Activated CD4-positive, alpha-beta T cell treated with anti-CD3 and anti-CD28 coated beads for 1 hour (primary cell): ENCODE results near the gene ARMH1.
"Not testable (repeated sequence)": the region's sequence is repeated elsewhere in the genome, so short reads cannot be mapped to it uniquely, and the experiment has no call there.

Experiments used
- DNase-seq: peaks from one replicate; pipeline ENCODE4 v3.0.0-alpha.2; 2020

Gene ARMH1

GRCh38 chr1:44696789-44697345 is 22.4 kb downstream of the ARMH1 start:
- DNase-seq: peak; percentile 19

DNA sequence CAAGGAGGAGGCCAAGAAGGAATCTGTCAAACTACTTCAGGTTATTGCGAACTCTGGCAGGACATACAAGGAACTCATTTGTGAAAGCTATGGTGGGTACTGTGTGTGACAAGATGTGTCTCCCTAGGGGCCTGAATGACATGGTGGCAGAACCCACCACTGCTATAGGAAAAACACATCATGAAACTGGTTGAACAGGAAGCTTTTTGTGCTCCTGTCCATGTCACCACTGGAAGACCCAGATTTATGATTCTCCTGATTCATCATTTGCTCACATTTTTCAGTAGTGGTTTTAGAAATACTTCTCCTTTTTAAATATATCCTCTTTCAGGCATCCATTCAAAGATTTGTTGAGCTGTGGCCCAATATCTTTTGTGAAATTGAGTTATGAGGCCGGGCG is 23.6 kb downstream of the ARMH1 start:
- no peak for DNase-seq

DNA sequence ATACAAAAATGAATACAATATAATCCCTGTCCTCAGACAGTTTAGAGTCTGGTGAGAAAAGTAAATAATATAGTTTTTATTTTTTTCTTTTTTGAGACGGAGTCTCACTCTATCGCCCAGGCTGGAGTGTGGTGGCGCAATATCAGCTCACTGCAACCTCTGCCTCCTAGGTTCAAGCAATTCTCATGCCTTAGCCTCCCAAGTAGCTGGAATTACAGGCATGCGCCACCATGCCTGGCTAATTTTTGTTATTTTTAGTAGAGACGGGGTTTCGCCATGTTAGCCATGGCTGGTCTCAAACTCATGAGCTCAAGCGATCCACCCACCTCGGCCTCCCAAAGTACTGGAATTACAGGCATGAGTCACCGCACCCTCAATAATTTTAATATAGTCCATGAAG is 24.9 kb downstream of the ARMH1 start:
- not testable (repeated sequence) for DNase-seq

DNA sequence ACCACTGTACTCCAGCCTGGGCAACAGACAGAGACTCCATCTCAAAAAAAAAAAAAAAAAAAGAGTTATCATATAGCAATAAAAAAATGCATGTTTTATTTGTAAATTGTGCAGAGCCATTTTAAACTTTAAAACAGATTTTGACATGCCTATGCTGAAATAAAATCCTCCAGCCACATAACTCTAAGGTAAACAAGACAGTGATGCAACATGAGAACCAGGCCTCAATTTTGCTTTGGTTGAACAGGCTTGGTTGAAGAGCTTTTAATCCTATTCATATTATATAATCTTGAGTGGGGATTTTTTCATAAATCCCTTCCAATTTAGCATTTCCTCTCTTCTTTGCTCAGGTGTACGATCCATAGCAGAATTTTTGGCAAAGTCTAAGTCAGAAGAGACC is 26.1 kb downstream of the ARMH1 start:
- no peak for DNase-seq

GRCh38 chr1:44701141-44701573 is 26.6 kb downstream of the ARMH1 start:
- no peak for DNase-seq

- no peak for DNase-seq
Observed at GRCh38 chr1:44705470-44705869, 31.0 kb downstream of the ARMH1 start.

DNA sequence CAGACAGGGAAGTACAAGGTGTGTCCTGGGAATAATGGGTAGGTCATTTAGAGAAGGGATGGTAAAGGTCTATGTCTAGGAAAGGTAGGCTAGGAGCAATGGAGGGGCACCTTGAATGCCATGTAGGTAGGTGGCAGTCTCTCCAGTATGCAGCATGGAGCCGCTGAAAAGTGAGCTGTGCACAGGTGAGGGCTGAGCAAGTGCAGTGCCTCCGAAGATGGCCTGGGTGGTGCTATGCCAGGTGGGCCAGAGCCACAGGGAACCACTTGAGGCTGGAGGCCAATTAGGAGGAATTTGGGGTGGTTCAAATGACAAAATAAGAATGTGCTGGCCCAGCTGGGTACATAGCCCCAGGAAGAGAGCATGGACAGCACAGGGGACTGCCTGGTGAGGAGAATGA is 31.4 kb downstream of the ARMH1 start:
- DNase-seq: no peak

DNA sequence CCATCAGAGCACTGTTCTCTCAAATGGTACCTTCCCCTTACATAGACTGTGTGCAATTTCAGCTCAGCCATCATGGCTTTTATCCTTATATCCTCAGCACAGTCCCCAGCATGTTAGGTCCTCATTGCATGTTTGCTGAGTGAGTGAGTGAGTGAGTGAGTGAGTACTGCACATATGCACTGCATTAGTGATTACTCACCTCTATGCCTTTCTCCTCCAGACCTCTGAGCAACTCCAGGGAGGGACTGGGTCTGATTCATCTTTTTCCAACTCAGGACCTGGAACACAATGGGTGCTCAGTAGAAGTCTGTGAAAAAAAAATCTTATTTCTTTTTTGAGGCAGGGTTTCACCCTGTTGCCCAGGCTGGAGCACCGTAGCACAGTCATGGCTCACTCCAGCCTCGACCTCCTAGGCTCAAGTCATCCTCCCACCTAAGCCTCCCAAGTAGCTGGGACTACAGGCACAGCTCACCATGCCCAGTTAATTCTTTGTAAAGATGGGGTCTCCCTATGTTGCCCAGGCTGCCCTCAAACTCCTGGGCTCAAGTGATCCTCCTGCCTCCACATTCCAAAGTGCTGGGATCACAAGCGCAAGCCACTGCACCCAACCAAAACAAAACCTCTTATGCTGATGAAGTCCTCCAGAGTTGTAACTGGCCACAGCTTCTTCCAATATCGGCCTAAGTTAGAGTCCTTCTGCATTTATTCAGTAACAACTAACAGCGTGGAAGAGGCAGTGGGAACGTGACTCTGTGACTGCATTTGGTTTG is 32.8 kb downstream of the ARMH1 start:
- no peak for DNase-seq

- DNase-seq: no peak
Observed at GRCh38 chr1:44707959-44708831, 33.7 kb downstream of the ARMH1 start.

DNA sequence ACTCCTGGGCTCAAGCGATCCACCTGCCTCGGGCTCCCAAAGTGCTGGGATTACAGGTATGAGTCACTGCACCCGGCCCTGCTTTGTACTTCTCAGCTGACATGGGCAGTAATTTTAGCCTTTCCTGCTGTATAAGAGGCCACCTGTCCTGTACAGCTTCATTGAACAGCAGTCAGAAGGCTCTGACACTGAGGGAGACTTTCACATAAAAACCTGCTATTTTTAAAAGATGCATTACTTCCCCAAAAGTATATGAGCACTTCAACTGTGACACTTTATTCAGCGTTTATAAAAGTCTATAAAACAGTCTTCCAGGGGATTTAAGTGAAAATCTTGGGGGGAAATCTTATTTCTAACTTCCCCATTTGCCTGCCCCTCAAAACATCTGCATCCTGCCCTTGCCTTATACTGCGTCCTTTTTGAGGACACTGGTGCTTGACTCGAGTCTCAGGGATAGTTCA is 38.8 kb downstream of the ARMH1 start:
- DNase-seq: no peak

DNA sequence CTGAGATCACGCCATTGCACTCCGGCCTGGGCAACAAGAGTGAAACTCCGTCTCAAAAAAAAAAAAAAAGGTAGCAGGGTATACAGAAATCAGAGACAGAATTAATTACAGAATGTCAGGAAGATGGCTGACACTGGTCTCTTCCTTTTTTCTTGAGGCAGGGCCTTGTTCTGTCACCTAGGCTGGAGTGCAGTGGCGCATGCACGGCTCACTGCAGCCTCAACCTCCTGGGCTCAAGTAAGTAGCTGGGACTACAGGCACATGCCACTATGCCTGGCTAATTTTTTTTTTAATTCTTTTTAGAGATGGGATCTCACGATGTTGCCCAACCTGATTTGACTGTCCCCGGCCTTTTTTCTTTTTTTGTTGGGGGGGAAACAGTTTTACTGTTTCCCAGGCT is 40.0 kb downstream of the ARMH1 start:
- DNase-seq: no peak

- peak; percentile 44 for DNase-seq
Observed at GRCh38 chr1:44714944-44715571, 40.5 kb downstream of the ARMH1 start.

- DNase-seq: no peak
Observed at GRCh38 chr1:44717156-44717555, 42.6 kb downstream of the ARMH1 start.

DNA sequence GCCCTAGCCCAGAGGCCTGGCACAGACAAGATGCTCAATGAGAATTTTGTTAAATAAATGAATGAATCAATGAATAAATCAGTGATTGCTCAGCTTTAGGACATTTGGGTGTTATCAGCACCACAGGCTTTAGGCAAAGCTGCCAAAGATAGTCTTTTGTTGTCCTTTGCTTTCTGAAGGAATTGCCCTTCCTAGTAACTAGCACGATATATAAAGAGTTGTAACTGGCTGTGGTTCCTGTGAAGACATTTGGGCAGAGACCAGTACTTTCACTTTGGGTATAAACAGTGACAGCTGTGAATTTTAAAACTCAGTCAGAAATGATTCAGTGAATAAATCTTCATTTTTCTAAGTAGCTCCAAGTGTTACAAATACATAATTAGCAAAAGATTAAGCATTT is 43.1 kb downstream of the ARMH1 start:
- DNase-seq: no peak

- no peak for DNase-seq
Observed at GRCh38 chr1:44718091-44718490, 43.6 kb downstream of the ARMH1 start.

DNA sequence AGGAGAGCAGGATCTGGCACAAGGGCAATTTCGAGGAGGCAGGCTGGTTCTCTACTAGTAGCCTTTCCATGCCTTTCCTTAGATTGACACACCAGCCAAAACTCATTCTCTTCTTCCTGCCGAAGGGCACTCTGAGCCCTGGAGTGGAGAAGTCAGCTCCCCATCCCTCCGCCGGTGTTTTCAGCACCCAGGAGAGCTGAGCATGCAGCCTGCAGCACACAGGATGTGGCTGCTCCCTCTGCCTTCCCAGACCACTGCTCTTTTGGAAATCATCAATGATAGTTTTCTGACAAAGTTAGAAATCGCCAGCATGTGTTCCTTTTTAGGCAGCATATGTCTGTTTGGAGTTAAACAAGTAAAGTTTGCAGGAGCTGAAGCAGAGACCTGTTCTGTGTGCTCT is 44.8 kb downstream of the ARMH1 start:
- no peak for DNase-seq

DNA sequence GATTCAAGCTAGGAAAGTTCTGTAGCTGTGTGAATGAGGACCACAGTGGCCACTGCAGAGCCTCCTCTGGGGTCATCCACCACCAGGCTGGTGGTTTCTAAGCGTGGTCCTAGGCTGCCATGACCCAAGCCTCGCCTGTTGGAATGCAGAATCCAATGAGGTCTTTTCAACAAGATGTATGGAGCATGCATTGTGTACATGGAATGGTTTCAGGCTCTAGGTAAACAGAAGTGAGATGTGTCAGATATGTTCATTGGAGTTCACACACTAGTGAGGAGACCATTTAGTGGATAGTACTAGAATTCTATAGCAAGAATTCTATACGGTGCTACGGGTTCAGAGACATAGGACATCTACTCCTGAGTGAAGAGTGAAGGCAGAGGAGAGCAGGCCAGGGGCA is 45.8 kb downstream of the ARMH1 start:
- no peak for DNase-seq

DNA sequence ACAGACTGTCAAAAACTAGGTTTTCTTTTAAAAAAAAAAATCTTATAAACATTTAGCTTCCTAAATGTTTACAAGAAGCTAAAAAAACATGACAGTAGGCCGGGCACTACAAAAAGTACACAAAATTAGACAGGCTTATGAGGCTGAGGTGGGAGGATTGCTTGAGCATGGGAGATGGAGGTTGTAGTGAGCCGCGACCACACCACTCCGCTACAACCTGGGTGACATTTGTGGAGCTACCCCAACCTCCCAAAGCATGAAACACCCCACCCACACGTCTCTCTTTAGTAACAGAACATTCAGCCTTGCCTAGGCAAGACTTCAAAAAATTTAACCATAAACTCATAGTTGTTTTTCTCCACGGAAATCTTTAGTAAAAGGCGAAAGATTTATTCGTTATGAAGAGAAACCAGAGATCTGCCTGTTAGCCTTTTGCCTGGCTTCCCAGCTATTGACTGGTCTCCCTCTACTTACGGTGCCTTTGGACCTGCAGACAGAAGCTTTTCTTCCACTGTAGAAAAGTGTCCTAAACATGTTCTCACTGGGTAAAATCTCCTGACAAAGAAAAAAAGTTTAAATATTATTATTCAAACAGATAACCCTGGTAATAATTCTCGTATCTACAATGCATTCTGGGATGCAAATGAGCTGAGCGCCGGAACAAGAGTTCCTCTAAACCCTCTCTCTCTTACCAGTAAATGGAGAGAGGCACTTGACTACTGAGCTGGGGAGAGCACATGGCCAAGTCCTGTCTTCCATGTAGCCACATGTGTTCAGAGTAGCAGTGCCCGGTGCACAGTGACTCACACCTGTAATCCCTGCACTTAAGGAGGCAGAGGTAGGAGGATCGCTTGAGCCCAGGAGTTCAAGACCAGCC is 47.2 kb downstream of the ARMH1 start:
- peak; percentile 58 for DNase-seq

- no peak for DNase-seq
Observed at GRCh38 chr1:44723064-44723463, 48.5 kb downstream of the ARMH1 start.

- DNase-seq: no peak
Observed at GRCh38 chr1:44723496-44724295, 49.2 kb downstream of the ARMH1 start.

GRCh38 chr1:44724296-44724954 is 49.9 kb downstream of the ARMH1 start:
- DNase-seq: no peak
